Measurements from ENCODE around the gene HSD11B1L. TPM values are rescaled to one million over a fixed set of nuclear protein-coding genes. Genes with fewer than 3 reads are reported as not detected.
"Not testable (repeated sequence)": the region's sequence is repeated elsewhere in the genome, so short reads cannot be mapped to it uniquely, and the experiment has no call there.

The HSD11B1L gene
- total RNA-seq, 3 donors from 2014 or later (not counting 1 experiment from before 2014, with no cell fraction given), result 1.1 to 3.7 (median 3.0) TPM

- H3K9me3 ChIP-seq (ENCODE audit: control insufficient read depth, insufficient read depth, low read length), result no peaks in the 10 kb centered on the region
- Mint-ChIP-seq H3K4me1 (peaks cover 10 to 23% of the 10 kb centered on the region in 2 donors), H3K9me3 (no peaks in the 10 kb centered on the region), H3K36me3 (no peaks in the 10 kb centered on the region), H3K27me3 (ENCODE audit: low read depth in 2 of 2) (peaks cover 0 to 2% of the 10 kb centered on the region in 2 donors), H3K4me3 (peak within 1 kb of the TSS; percentile 89), H3K27ac (peak within 1 kb of the TSS; percentile 92 to 95)
- ATAC-seq (peak; percentile 87 to 96 (median 87)), DNase-seq (peak; percentile 96 to 100)
- H3K4me1 ChIP-seq (ENCODE audit: control insufficient read depth, insufficient read depth, low read length), result peaks cover 31% of the 10 kb centered on the region
- H3K27ac ChIP-seq (ENCODE audit: low read length), result peak within 1 kb of the TSS; percentile 82
- intact Hi-C loops (cut with micrococcal nuclease), result loop anchor here (1.0 to 2.0 kb wide), 5 partner anchors 30 to 184 kb away; partner anchors contain the start of genes DUS3L, MICOS13, RPL36 and SAFB
- TF ChIP-seq CTCF (IDR thresholded peaks at IDR 0.05), result peak; percentile 67
- under 1% methylated on average over 90 of the region's 90 CpGs for WGBS (ENCODE audit: insufficient coverage)
- H3K27me3 ChIP-seq (ENCODE audit: control insufficient read depth, insufficient read depth, low read length), result no peaks in the 10 kb centered on the region
- H3K4me3 ChIP-seq (ENCODE audit: low read length), result peak within 1 kb of the TSS; percentile 68
- H3K36me3 ChIP-seq (ENCODE audit: control insufficient read depth, insufficient read depth, low read length), result peaks cover 3% of the 10 kb centered on the region
These were observed 39.3 kb downstream of the HSD11B1L start, which contains the start of the genes CATSPERD and LONP1 for GRCh38 chr19:5719961-5720790. Gene CATSPERD, plus strand, starts transcription at chr19:5720637. Its CDS starts 101 bp downstream, at chr19:5720738. Gene LONP1, minus strand, starts transcription at chr19:5720146. Its CDS starts 14 bp downstream, at chr19:5720132.

GRCh38 chr19:5727453-5728050, 46.7 kb downstream of the HSD11B1L start:
- H3K27me3 ChIP-seq (ENCODE audit: control insufficient read depth, insufficient read depth, low read length), result no peaks in the 10 kb centered on the region
- no peak overlapping the region for H3K27ac ChIP-seq (ENCODE audit: low read length)
- intact Hi-C loops (cut with micrococcal nuclease), result no loop called here
- no peaks in the 10 kb centered on the region for H3K4me1 ChIP-seq (ENCODE audit: control insufficient read depth, insufficient read depth, low read length)
- no peaks in the 10 kb centered on the region for H3K9me3 Mint-ChIP-seq
- TF ChIP-seq CTCF (IDR thresholded peaks at IDR 0.05), result no peak
- H3K36me3 Mint-ChIP-seq, result no peaks in the 10 kb centered on the region
- peaks cover 2 to 5% of the 10 kb centered on the region in 2 donors for H3K27me3 Mint-ChIP-seq (ENCODE audit: low read depth in 2 of 2)
- no peak overlapping the region for H3K4me3 ChIP-seq (ENCODE audit: low read length)
- H3K27ac Mint-ChIP-seq, result no peak overlapping the region
- WGBS (ENCODE audit: insufficient coverage), result 100% methylated on average over 4 of the region's 4 CpGs
- H3K9me3 ChIP-seq (ENCODE audit: control insufficient read depth, insufficient read depth, low read length), result no peaks in the 10 kb centered on the region
- H3K36me3 ChIP-seq (ENCODE audit: control insufficient read depth, insufficient read depth, low read length), result no peaks in the 10 kb centered on the region
- H3K4me3 Mint-ChIP-seq, result no peak overlapping the region
- H3K4me1 Mint-ChIP-seq, result no peaks in the 10 kb centered on the region
- ATAC-seq (no peak), DNase-seq (no peak)

GRCh38 chr19:5733172-5733571, 52.3 kb downstream of the HSD11B1L start:
- H3K4me3 ChIP-seq (ENCODE audit: low read length); H3K27me3 ChIP-seq (ENCODE audit: control insufficient read depth, insufficient read depth, low read length); intact Hi-C loops (cut with micrococcal nuclease); ATAC-seq; H3K27ac Mint-ChIP-seq; H3K9me3 ChIP-seq (ENCODE audit: control insufficient read depth, insufficient read depth, low read length); H3K9me3 Mint-ChIP-seq; H3K4me3 Mint-ChIP-seq; H3K27me3 Mint-ChIP-seq (ENCODE audit: low read depth in 2 of 2); H3K27ac ChIP-seq (ENCODE audit: low read length); H3K36me3 Mint-ChIP-seq; H3K4me1 ChIP-seq (ENCODE audit: control insufficient read depth, insufficient read depth, low read length); H3K4me1 Mint-ChIP-seq; DNase-seq; H3K36me3 ChIP-seq (ENCODE audit: control insufficient read depth, insufficient read depth, low read length): not testable (repeated sequence)
- 90% methylated on average over 2 of the region's 2 CpGs for WGBS (ENCODE audit: insufficient coverage)

Other genes starting within 250 kb of the HSD11B1L start
- gene ZNRF4, start 225.6 kb upstream of the HSD11B1L start, total RNA-seq, result not detected
- gene TINCR, start 113.1 kb upstream of the HSD11B1L start, total RNA-seq, result 1 to 10 TPM; 1.6 to 2.2 (median 1.7) TPM
- gene SAFB2, start 58.3 kb upstream of the HSD11B1L start, total RNA-seq, result 100 to 1,000 TPM; 232 to 264 (median 258) TPM
- gene SAFB, start 57.9 kb upstream of the HSD11B1L start, total RNA-seq, result 100 to 1,000 TPM; 195 to 229 (median 207) TPM
- 10 to 100 TPM; 17.7 to 27.7 (median 25.1) TPM for gene MICOS13, start 511 bp upstream of the HSD11B1L start, total RNA-seq
- gene RPL36, start 9.3 kb downstream of the HSD11B1L start, total RNA-seq, result 100 to 1,000 TPM; 363 to 505 (median 459) TPM
- gene LONP1, start 39.1 kb downstream of the HSD11B1L start, total RNA-seq, result 10 to 100 TPM; 50.5 to 61.8 (median 56.1) TPM
- gene CATSPERD, start 39.6 kb downstream of the HSD11B1L start, total RNA-seq, result not detected
- gene PRR22, start 103.7 kb downstream of the HSD11B1L start, total RNA-seq, result 1 to 10 TPM; 2.4 to 5.4 (median 4.2) TPM
- 100 to 1,000 TPM; 116 to 140 (median 128) TPM for gene DUS3L, start 110.1 kb downstream of the HSD11B1L start, total RNA-seq
- gene NRTN, start 124.0 kb downstream of the HSD11B1L start, total RNA-seq, result under 1 TPM in 2 of 3 donors, not detected in 1; 0.33 to 0.34 TPM
- under 1 TPM in 1 of 3 donors, not detected in 2; 0.34 TPM for gene FUT6, start 158.7 kb downstream of the HSD11B1L start, total RNA-seq
- gene FUT3, start 170.4 kb downstream of the HSD11B1L start, total RNA-seq, result not detected
- gene FUT5, start 189.5 kb downstream of the HSD11B1L start, total RNA-seq, result 1 to 10 TPM; 1.2 to 3.9 (median 2.3) TPM
- gene NDUFA11, start 222.8 kb downstream of the HSD11B1L start, total RNA-seq, result 100 to 1,000 TPM; 111 to 115 (median 113) TPM
- gene VMAC, start 223.8 kb downstream of the HSD11B1L start, total RNA-seq, result 10 to 100 TPM; 21.1 to 26.3 (median 24.2) TPM
- gene CAPS, start 233.2 kb downstream of the HSD11B1L start, total RNA-seq, result 10 to 100 TPM; 34.0 to 41.6 (median 38.3) TPM

Measured in natural killer cell (primary cell).